ENCODE data around the gene GP5.

Gene GP5, protein sequence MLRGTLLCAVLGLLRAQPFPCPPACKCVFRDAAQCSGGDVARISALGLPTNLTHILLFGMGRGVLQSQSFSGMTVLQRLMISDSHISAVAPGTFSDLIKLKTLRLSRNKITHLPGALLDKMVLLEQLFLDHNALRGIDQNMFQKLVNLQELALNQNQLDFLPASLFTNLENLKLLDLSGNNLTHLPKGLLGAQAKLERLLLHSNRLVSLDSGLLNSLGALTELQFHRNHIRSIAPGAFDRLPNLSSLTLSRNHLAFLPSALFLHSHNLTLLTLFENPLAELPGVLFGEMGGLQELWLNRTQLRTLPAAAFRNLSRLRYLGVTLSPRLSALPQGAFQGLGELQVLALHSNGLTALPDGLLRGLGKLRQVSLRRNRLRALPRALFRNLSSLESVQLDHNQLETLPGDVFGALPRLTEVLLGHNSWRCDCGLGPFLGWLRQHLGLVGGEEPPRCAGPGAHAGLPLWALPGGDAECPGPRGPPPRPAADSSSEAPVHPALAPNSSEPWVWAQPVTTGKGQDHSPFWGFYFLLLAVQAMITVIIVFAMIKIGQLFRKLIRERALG

GRCh38 chr3:194399166-194399565 is at the start of gene GP5:
Gene GP5, minus strand, starts transcription at chr3:194399266. Its CDS starts 984 bp downstream, at chr3:194398282.
- DNase-seq: no peak

DNA sequence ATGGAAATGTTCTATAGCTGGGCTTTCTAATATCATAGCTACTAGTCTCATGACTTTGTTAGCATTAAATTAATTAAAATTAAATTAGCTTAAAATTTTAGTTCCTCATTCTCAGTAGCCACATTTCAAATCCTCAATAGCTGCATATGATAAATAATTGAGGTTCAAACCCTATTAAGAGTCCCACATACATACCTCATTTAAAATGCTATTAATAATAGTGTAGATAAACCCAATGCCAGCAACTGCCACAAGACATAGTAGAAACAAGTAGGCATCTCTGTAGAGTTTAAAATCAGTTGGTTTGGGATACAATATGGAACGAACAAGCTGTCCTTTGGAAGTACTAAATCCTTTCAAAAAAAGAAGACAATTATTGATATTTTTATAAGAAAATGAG is 48.6 kb upstream of the GP5 start:
- no peak for DNase-seq

- no peak for DNase-seq
Measured at GRCh38 chr3:194447161-194447560, 48.1 kb upstream of the GP5 start.

DNA sequence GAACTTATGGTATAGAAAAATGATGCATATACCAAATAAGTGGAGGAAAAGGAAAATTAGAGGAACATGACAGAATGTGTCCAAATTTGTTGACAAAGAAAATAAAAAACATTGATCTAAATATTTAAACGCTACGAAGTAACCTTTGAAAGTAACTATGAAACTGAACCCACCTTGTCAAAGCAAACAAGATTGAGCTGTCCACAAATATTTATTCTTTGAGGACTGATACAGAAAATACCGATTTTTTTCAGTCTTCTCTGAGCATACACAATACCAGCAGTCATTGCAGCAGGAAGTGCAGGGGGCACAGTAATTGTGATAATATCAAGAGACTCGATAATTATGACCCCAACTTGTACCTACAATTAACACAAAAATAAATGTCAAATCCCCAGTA is 47.7 kb upstream of the GP5 start:
- DNase-seq: no peak

- no peak for DNase-seq
Measured at GRCh38 chr3:194446172-194446571, 47.1 kb upstream of the GP5 start.

GRCh38 chr3:194443901-194444300 is 44.8 kb upstream of the GP5 start:
- no peak for DNase-seq

DNA sequence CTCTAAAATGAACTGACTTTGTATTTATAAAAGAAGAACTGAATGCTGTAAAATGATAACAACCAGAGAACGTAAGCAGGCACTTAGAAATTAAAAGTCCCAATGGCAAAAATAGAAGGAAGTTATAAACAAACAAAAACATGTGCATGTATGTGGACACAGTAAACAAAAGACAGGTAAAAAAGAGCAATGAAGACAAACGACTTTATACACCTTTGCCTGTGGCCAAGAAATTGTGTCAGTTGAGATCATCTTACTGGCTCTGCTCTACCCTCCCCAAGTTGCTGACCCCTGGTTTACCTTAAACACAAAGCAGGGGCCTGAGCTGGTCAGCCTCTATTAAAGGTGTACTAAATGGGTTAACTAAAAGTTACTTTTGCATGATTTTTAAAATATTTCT is 41.7 kb upstream of the GP5 start:
- DNase-seq: no peak

GRCh38 chr3:194439881-194440550 is 41.0 kb upstream of the GP5 start:
- peak; percentile 68 for DNase-seq

DNA sequence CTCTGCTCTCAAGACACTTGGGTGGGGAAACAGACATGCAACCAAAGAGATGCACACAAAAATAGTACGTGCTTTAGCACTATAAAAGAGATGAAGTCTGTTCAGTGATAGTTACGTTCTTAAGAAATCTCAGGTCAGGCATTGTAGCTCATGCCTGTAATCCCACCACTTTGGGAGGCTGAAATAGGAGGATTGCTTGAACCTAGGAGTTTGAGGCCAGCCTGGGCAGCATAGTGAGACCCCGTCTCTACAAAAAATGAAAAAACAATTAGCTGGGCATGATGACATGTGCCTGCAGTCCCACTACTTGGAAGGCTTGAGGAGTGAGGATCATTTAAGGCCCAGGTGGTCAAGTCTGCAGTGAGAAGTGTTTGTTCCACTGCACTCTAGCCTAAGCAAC is 35.4 kb upstream of the GP5 start:
- no peak for DNase-seq

- no peak for DNase-seq
Measured at GRCh38 chr3:194431554-194431953, 32.5 kb upstream of the GP5 start.

GRCh38 chr3:194425399-194425798 is 26.3 kb upstream of the GP5 start:
- no peak for DNase-seq

- no peak for DNase-seq
Measured at GRCh38 chr3:194424953-194425352, 25.9 kb upstream of the GP5 start.

DNA sequence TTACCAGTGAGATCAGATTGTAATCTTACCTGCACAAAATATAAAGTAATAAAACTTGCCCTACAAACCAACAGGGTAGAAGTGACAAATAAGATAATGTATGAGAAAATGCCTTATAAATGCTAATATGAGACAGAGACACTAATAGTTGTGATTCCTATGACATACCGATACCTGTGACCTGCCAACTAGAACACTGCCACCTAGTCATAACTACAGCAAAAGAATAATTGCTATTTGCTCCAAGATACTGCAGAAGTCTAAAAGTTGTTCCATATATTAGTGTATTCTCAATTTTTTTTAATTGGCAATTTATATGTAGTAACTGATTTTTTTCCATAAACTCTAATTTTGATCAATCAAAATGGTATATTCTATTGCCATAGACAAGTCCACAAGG is 25.3 kb upstream of the GP5 start:
- DNase-seq: no peak

GRCh38 chr3:194423317-194423716 is 24.3 kb upstream of the GP5 start:
- DNase-seq: no peak

DNA sequence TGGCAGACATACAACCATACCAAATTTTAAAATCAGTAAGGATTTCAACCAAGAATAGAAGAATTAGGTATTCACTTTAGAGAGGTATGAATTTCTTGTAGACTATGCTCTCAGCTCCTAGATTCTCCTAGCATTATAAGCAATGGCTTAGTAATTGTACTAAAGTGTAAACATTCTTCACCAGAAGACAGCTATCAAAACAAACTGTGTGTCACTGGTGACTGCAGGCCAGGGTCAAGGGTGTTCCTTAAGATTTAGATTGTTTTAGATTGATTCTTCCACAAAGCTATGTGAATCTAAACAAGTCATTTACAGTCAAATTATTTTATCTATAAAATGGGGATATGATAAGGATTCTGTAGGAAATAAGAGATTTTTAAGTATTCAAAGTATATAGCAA is 23.1 kb upstream of the GP5 start:
- DNase-seq: no peak

- DNase-seq: no peak
Measured at GRCh38 chr3:194418671-194419070, 19.6 kb upstream of the GP5 start.

GRCh38 chr3:194407423-194407822 is 8.4 kb upstream of the GP5 start:
- no peak for DNase-seq

- DNase-seq: no peak
Measured at GRCh38 chr3:194405766-194406165, 6.7 kb upstream of the GP5 start.

DNA sequence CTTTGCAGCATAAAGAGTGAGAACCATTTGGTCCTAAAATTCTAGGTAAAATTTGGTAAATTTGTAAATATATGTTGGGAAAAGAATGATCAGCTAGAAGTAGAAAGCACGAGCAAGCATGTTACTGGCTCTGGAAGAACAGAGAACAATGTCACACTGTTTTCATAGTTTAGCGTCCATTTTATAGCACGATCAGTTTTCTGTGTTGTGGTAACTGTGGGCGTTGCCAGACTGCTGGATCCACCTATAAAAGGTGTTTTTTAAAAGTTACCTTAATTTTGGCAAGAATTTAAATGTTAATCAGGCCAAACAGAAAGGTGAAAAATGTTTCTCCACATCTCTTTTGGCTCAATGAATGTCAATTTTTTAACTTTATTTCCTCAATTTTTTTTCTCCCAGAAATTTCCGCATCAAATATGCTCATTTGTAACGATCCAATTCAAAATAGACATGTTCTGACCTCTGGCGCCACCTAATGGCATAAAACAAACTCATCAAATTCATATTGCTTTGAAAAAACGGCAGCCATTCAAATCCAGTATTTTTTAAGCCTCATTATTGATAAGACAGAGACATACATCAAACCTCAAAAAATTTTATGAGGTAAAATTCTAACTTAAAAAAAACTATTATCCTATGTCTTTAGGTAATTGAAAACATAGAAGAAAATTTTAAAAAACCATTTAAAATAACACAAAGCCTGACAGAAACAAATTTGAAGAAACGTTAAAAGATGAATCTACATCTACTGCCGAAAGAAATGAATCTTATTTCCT is 5.5 kb upstream of the GP5 start:
- peak; percentile 3 for DNase-seq

- DNase-seq: no peak
Measured at GRCh38 chr3:194401868-194402329, 2.8 kb upstream of the GP5 start.

GRCh38 chr3:194401346-194401745 is 2.3 kb upstream of the GP5 start:
- DNase-seq: no peak

DNA sequence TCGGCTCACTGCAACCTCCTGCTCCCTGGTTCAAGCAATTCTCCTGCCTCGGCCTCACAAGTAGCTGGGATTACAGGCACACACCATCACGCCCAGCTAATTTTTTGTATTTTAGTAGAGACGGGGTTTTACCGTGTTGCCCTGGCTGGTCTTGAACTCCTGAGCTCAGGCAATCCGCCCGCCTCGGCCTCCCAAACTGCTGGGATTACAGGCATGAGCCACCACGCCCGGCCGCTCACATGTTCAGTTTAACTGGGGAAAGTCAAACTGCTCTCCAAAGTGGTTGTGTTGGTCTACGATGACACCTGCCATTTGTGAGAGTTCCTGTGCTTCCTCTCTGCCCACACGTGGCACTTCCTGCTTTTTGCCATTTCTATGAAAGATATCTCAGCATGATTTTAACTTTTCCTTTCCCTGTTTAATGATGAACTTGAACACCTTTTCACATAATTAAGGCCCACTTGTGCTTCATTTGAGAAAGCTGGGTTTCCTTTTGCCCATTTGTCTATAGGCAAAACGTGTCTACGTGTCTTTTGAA is 877 bp upstream of the GP5 start:
- DNase-seq: no peak

DNA sequence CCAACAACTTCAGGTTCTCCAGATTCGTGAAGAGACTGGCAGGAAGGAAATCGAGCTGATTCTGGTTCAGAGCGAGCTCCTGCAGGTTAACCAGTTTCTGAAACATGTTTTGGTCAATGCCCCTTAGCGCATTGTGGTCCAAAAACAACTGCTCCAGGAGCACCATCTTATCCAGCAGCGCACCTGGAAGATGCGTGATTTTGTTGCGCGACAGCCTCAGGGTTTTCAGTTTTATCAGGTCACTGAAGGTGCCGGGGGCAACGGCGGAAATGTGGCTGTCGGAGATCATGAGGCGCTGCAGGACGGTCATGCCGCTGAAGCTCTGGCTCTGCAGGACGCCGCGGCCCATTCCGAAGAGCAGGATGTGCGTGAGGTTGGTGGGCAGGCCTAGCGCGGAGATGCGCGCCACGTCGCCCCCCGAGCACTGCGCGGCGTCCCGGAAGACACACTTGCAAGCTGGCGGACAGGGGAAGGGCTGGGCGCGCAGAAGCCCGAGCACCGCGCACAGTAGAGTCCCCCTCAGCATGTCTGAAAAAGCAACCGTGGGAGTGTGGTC is 1.2 kb downstream of the GP5 start:
- no peak for DNase-seq

Data from NCI-H187 treated with DMSO at 0.1 percent for 48 hours (cell line).